K562 (cell line): ENCODE data around the gene GJC2.

Experiments
- ARNT ChIP-seq, 2 experiments: fragments of 450-650 bp; IDR thresholded peaks; 2 replicates each; pipeline ENCODE4 v1.6.1; 2016; ENCODE audit warnings: mild to moderate bottlenecking in 1 of 2
- ATF1 ChIP-seq, 2 experiments: fragments of 450-650 bp in 1 of 2; IDR thresholded peaks; 2 replicates each; pipeline ENCODE4 v1.6.1; 2016; ENCODE audit warnings: missing compliant biosample characterization in 1 of 2, missing genetic modification characterization in 1 of 2
- FOXA1 ChIP-seq: fragments of 450-650 bp; IDR thresholded peaks from 2 replicates; pipeline ENCODE4 v1.6.1; 2016; ENCODE audit warnings: mild to moderate bottlenecking, borderline replicate concordance
- KLF13 ChIP-seq: fragments of 450-650 bp; IDR thresholded peaks from 2 replicates; pipeline ENCODE4 v1.6.1; 2016; ENCODE audit warnings: missing genetic modification characterization, low read depth, mild to moderate bottlenecking, missing compliant biosample characterization, moderate library complexity, borderline replicate concordance
- MBD2 ChIP-seq: sonication (generic); IDR thresholded peaks from 2 replicates; pipeline ENCODE4 v1.6.1; 2016; ENCODE audit warnings: low read depth, borderline replicate concordance
- POLR2A ChIP-seq: fragments of 450-650 bp; conservative IDR thresholded peaks from 2 replicates; pipeline ENCODE4 v1.6.1; 2016
- SP2 ChIP-seq: IDR thresholded peaks from 2 replicates; pipeline ENCODE4 v1.6.1; 2011; ENCODE audit warnings: mild to moderate bottlenecking, low read depth, low read length, moderate library complexity; ENCODE audit not compliant: poor library complexity, severe bottlenecking; ENCODE audit errors: extremely low read depth
- TEAD4 ChIP-seq, 2 experiments: sonication (generic) in 1 of 2; formaldehyde crosslinking in 1 of 2; IDR thresholded peaks; 2 replicates each; pipeline versions ENCODE4 v1.6.1 to v1.8.0; 2012 to 2022; ENCODE audit warnings: borderline replicate concordance in 1 of 2, inconsistent platforms in 1 of 2, low read length in 1 of 2, mild to moderate bottlenecking in 1 of 2, missing genetic modification reagents in 1 of 2
- ZNF79 ChIP-seq: fragments of 250-450 bp; sonication (Bioruptor Pico); IDR thresholded peaks from 2 replicates; pipeline ENCODE4 v1.4.0; 2020; ENCODE audit warnings: low read depth, mild to moderate bottlenecking, moderate library complexity
- TF ChIP-seq, protein P1 (sequence below): sonication (generic); formaldehyde crosslinking; IDR thresholded peaks from 2 replicates; pipeline ENCODE4 v1.8.0; 2022; ENCODE audit warnings: mild to moderate bottlenecking, missing genetic modification reagents, borderline replicate concordance
- TF ChIP-seq, protein P2 (sequence below): sonication (generic); formaldehyde crosslinking; IDR thresholded peaks from 2 replicates; pipeline ENCODE4 v1.8.0; 2022; ENCODE audit warnings: mild to moderate bottlenecking, low read depth, missing genetic modification reagents
- TF ChIP-seq, protein P3 (sequence below), 3 experiments: IDR thresholded peaks in 2 of 3; conservative IDR thresholded peaks in 1 of 3; 2 replicates each; pipeline ENCODE4 v1.5.1; 2011 to 2012; ENCODE audit warnings: low read length in 3 of 3, mild to moderate bottlenecking in 3 of 3, control low read depth in 2 of 3, improper control_type of control experiment in 1 of 3, inconsistent platforms in 1 of 3, low read depth in 1 of 3, mixed read lengths in 1 of 3, moderate library complexity in 1 of 3; ENCODE audit not compliant: insufficient read depth in 2 of 3
- TF ChIP-seq, protein P4 (sequence below), 2 experiments: fragments of 450-650 bp; formaldehyde crosslinking in 1 of 2; IDR thresholded peaks; 2 replicates each; pipeline versions ENCODE4 v1.4.0 to v1.6.1; 2014 to 2020; ENCODE audit warnings: mild to moderate bottlenecking in 2 of 2, borderline replicate concordance in 1 of 2, low read depth in 1 of 2

GRCh38 chr1:228131766-228132165 lies 18.0 kb upstream of the GJC2 start:
- TF ChIP-seq POLR2A (no peak), ATF1 (CRISPR knock-in tag; IDR thresholded peaks at IDR 0.05) (no peak), ATF1 (tag; IDR thresholded peaks at IDR 0.05) (no peak), ZNF79 (no peak), MBD2 (no peak), ARNT (IDR thresholded peaks at IDR 0.05) (no peak), TEAD4 (IDR thresholded peaks at IDR 0.05; ENCODE audit: low read length) (no peak), TEAD4 (CRISPR knock-in tag; IDR thresholded peaks at IDR 0.05; ENCODE audit: borderline replicate concordance) (no peak), SP2 (no peak), FOXA1 (no peak), KLF13 (tag) (no peak)
- TF ChIP-seq, protein P1, sequence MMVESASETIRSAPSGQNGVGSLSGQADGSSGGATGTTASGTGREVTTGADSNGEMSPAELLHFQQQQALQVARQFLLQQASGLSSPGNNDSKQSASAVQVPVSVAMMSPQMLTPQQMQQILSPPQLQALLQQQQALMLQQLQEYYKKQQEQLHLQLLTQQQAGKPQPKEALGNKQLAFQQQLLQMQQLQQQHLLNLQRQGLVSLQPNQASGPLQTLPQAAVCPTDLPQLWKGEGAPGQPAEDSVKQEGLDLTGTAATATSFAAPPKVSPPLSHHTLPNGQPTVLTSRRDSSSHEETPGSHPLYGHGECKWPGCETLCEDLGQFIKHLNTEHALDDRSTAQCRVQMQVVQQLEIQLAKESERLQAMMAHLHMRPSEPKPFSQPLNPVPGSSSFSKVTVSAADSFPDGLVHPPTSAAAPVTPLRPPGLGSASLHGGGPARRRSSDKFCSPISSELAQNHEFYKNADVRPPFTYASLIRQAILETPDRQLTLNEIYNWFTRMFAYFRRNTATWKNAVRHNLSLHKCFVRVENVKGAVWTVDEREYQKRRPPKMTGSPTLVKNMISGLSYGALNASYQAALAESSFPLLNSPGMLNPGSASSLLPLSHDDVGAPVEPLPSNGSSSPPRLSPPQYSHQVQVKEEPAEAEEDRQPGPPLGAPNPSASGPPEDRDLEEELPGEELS (CRISPR knock-in tag): no peak
- TF ChIP-seq, protein P2, sequence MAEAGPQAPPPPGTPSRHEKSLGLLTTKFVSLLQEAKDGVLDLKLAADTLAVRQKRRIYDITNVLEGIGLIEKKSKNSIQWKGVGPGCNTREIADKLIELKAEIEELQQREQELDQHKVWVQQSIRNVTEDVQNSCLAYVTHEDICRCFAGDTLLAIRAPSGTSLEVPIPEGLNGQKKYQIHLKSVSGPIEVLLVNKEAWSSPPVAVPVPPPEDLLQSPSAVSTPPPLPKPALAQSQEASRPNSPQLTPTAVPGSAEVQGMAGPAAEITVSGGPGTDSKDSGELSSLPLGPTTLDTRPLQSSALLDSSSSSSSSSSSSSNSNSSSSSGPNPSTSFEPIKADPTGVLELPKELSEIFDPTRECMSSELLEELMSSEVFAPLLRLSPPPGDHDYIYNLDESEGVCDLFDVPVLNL (CRISPR knock-in tag): no peak
- TF ChIP-seq, protein P3, sequence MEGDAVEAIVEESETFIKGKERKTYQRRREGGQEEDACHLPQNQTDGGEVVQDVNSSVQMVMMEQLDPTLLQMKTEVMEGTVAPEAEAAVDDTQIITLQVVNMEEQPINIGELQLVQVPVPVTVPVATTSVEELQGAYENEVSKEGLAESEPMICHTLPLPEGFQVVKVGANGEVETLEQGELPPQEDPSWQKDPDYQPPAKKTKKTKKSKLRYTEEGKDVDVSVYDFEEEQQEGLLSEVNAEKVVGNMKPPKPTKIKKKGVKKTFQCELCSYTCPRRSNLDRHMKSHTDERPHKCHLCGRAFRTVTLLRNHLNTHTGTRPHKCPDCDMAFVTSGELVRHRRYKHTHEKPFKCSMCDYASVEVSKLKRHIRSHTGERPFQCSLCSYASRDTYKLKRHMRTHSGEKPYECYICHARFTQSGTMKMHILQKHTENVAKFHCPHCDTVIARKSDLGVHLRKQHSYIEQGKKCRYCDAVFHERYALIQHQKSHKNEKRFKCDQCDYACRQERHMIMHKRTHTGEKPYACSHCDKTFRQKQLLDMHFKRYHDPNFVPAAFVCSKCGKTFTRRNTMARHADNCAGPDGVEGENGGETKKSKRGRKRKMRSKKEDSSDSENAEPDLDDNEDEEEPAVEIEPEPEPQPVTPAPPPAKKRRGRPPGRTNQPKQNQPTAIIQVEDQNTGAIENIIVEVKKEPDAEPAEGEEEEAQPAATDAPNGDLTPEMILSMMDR (IDR thresholded peaks at IDR 0.05 in 2 of 3, conservative IDR thresholded peaks at IDR 0.05 in 1 of 3; ENCODE audit: insufficient read depth in 2 of 3, low read depth in 1 of 3, low read length in 3 of 3): no peak
- TF ChIP-seq, protein P4, sequence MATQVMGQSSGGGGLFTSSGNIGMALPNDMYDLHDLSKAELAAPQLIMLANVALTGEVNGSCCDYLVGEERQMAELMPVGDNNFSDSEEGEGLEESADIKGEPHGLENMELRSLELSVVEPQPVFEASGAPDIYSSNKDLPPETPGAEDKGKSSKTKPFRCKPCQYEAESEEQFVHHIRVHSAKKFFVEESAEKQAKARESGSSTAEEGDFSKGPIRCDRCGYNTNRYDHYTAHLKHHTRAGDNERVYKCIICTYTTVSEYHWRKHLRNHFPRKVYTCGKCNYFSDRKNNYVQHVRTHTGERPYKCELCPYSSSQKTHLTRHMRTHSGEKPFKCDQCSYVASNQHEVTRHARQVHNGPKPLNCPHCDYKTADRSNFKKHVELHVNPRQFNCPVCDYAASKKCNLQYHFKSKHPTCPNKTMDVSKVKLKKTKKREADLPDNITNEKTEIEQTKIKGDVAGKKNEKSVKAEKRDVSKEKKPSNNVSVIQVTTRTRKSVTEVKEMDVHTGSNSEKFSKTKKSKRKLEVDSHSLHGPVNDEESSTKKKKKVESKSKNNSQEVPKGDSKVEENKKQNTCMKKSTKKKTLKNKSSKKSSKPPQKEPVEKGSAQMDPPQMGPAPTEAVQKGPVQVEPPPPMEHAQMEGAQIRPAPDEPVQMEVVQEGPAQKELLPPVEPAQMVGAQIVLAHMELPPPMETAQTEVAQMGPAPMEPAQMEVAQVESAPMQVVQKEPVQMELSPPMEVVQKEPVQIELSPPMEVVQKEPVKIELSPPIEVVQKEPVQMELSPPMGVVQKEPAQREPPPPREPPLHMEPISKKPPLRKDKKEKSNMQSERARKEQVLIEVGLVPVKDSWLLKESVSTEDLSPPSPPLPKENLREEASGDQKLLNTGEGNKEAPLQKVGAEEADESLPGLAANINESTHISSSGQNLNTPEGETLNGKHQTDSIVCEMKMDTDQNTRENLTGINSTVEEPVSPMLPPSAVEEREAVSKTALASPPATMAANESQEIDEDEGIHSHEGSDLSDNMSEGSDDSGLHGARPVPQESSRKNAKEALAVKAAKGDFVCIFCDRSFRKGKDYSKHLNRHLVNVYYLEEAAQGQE (IDR thresholded peaks at IDR 0.05; ENCODE audit: borderline replicate concordance): no peak
- TF ChIP-seq, protein P4 (CRISPR knock-in tag; IDR thresholded peaks at IDR 0.05; ENCODE audit: low read depth): no peak
